ENCODE data around the gene OSBP2.

DNA sequence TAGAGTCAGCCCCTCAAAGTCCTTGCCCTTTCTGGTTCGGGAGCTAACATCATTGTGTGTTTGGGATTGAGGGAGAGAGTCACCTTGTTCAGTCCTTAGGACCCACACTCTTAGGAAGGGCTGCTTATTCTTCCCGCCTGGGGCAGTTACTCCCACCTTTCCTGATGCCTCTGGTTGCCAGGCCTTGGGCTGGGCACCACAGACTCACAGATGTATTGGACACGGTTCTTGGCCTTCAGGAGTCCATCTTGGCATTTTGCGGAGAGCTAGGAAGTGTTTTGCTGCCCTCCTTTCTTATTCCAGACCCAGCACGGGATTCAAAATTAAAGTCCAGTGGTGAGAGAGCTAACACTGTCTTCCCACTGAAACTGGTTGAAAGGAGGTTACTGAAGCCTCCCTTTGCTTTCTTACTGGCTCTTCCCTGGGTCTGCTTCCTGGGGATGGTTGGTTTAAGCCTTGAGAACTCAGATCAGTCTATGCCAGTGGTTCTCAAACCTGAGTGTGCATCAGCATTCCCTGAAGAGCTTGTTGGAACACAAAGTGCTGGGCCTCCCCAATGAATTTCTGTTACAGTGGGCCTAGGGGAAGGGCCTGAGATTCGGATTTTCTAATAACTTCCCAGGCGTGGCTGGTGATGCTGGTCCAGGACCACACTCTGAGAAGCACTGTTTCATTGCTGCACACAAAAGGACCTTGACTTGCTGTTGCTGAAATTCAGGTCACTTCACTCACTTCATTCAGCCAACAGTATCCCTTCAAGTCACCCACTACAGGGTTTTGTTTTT, 1.4 kb downstream of the OSBP2 start:
- TF ChIP-seq TAF1 (IDR thresholded peaks at IDR 0.05; ENCODE audit: borderline replicate concordance, insufficient read depth, low read length): no peak
- no peak for TF ChIP-seq POLR2AphosphoS5 (IDR thresholded peaks at IDR 0.05; ENCODE audit: low read depth, low read length)
- TF ChIP-seq SIN3A (IDR thresholded peaks at IDR 0.05; ENCODE audit: borderline replicate concordance, insufficient read depth, low read length): no peak
- TF ChIP-seq REST (IDR thresholded peaks at IDR 0.05; ENCODE audit: insufficient read depth in 1 of 2, low read depth in 2 of 2, low read length in 2 of 2): no peak
- no peak for TF ChIP-seq FOXP2 (optimal IDR thresholded peaks at IDR 0.05; ENCODE audit: borderline replicate concordance, extremely low read depth, extremely low read length, insufficient read depth)

Measured in PFSK-1 (cell line).